ENCODE results near the gene TMEM255B.
"Not testable (repeated sequence)": the region's sequence is repeated elsewhere in the genome, so short reads cannot be mapped to it uniquely, and the experiment has no call there.

Gene TMEM255B

DNA sequence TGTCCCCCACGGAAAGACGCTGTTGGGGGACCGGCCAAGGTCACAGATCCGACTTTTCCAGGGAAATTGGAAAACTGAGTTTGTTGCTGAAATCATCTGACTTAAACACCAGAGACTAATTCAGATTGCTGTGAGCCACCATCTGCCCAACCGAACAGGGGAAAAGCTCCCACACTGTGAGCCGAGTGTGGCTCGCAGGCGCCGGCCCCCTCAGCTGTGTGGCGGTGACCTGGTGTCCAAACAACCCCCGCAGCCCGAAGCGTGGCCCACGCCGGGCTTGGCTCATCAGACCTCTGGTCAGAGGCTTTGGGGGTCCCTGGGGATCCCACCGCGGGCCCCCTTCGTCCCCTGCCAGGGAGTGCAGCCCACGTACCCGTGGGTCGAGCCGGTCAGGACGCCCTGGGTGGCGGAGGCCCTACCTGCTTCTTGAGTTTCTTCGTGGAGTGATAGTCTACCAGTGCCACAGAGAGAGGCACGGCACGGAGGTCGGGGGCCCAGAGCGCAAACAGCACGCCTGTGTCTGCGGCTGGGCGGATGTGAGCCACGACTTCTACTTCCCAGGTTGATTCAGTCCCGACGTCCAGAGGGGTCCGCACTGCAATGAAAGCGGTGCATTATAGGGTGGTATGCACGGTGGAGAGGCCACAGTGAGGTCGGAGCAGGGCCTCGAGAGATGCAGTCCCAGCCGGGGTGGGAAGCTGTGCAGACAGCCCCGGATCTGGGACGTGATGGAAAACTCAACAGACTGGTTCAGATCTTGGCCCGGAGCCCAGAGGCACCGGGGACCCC, 64.1 kb downstream of the TMEM255B start:
- no peaks in the 10 kb centered on the region for H3K27me3 ChIP-seq (ENCODE audit: control insufficient read depth, insufficient read depth, low read length)
- H3K4me3 ChIP-seq (ENCODE audit: low read depth, low read length), result no peak overlapping the region
- H3K4me1 ChIP-seq (ENCODE audit: control insufficient read depth, insufficient read depth, low read length), result peaks cover 4% of the 10 kb centered on the region; the same call in 1 of the 2 replicates
- H3K27ac ChIP-seq (ENCODE audit: low read depth, low read length), result no peak overlapping the region
- no peak overlapping the region for H3K9ac ChIP-seq (ENCODE audit: low read length)
- H3K9me3 ChIP-seq (ENCODE audit: control insufficient read depth, insufficient read depth, low read depth, low read length), result no peaks in the 10 kb centered on the region
- peaks cover 13% of the 10 kb centered on the region for H3K36me3 ChIP-seq (ENCODE audit: control insufficient read depth, insufficient read depth, low read length)

DNA sequence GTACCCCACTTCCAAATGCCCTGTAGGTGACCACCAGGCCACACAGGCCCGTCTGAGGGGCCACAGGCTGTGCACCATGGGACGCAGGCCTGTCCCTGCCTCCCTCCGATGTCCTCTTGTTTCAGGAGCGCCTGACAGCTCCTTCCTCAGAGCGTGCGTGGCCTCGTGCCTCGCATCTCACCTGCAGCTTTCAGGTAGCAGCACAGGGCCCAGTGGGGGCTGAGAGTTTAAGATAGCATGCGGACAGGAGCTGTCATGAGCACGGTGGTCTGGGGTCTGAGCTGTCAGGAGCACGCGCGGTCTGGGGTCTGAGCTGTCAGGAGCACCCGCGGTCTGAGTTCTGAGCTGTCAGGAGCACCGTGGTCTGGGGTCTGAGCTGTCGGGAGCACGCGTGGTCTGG, 64.7 kb downstream of the TMEM255B start:
- peaks cover 16% of the 10 kb centered on the region for H3K36me3 ChIP-seq (ENCODE audit: control insufficient read depth, insufficient read depth, low read length)
- H3K4me3 ChIP-seq (ENCODE audit: low read depth, low read length), result no peak overlapping the region
- H3K9ac ChIP-seq (ENCODE audit: low read length), result no peak overlapping the region
- H3K27me3 ChIP-seq (ENCODE audit: control insufficient read depth, insufficient read depth, low read length), result no peaks in the 10 kb centered on the region
- no peak overlapping the region for H3K27ac ChIP-seq (ENCODE audit: low read depth, low read length)
- no peaks in the 10 kb centered on the region for H3K9me3 ChIP-seq (ENCODE audit: control insufficient read depth, insufficient read depth, low read depth, low read length)
- peaks cover 4% of the 10 kb centered on the region; the same call in 1 of the 2 replicates for H3K4me1 ChIP-seq (ENCODE audit: control insufficient read depth, insufficient read depth, low read length)

DNA sequence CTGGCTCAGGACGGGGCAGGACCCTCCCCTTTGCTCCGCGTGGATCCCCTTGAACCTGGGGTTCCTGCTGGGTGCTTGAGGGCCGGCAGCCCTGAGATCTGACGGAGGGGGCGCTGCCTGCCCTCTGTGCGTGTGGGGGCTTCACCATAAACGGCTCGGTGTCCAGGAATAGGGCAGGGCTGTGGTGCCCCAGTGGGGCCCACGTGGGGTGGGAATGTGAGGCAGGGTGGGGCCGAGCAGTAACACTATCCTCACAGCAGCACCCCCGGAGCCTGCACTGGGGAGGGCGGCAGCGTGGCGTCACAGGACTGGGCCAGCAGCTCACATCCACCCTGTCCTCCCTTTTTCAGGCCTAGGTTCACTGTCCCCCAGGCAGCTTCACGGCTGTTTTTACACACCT, 66.8 kb downstream of the TMEM255B start:
- H3K4me1 ChIP-seq (ENCODE audit: control insufficient read depth, insufficient read depth, low read length), result peaks cover 4% of the 10 kb centered on the region; the same call in 1 of the 2 replicates
- H3K9me3 ChIP-seq (ENCODE audit: control insufficient read depth, insufficient read depth, low read depth, low read length), result no peaks in the 10 kb centered on the region
- H3K27ac ChIP-seq (ENCODE audit: low read depth, low read length), result no peak overlapping the region
- H3K9ac ChIP-seq (ENCODE audit: low read length), result no peak overlapping the region
- no peaks in the 10 kb centered on the region for H3K27me3 ChIP-seq (ENCODE audit: control insufficient read depth, insufficient read depth, low read length)
- peaks cover 16% of the 10 kb centered on the region for H3K36me3 ChIP-seq (ENCODE audit: control insufficient read depth, insufficient read depth, low read length)
- H3K4me3 ChIP-seq (ENCODE audit: low read depth, low read length), result no peak overlapping the region

DNA sequence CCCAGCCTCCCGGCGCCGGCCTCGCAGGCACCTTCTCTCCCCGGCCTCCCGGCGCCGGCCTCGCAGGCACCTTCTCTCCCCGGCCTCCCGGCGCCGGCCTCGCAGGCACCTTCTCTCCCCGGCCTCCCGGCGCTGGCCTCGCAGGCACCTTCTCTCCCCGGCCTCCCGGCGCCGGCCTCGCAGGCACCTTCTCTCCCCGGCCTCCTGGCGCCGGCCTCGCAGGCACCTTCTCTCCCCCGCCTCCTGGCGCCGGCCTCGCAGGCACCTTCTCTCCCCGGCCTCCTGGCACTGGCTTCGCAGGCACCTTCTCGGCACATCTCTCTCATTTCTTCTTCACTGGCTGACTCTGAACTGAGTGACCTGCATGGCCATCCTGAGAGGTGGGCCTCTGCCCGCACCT, 67.4 kb downstream of the TMEM255B start:
- H3K27ac ChIP-seq (ENCODE audit: low read depth, low read length); H3K4me1 ChIP-seq (ENCODE audit: control insufficient read depth, insufficient read depth, low read length); H3K9me3 ChIP-seq (ENCODE audit: control insufficient read depth, insufficient read depth, low read depth, low read length); H3K9ac ChIP-seq (ENCODE audit: low read length); H3K4me3 ChIP-seq (ENCODE audit: low read depth, low read length); H3K27me3 ChIP-seq (ENCODE audit: control insufficient read depth, insufficient read depth, low read length): not testable (repeated sequence)
- peaks cover 16% of the 10 kb centered on the region for H3K36me3 ChIP-seq (ENCODE audit: control insufficient read depth, insufficient read depth, low read length)

DNA sequence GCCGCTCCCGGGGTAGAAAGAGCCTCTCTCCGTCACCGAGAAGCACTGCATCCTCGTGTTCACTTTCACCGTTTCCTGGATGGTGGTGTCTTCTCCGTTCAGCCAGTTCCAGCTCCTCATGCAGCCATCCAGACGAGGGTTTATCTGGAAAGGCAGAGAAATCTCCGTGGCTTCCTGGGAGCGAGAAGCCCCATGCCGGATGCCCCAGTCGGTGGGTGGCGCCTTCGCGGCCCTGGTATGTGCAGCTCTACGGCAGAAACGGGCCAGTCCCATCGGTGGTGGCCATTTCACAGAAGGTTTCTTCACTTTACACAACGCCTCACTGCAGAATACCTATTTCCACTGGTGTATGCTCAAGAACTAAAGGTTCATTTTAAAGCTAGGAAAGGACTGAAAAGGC, 68.0 kb downstream of the TMEM255B start:
- Histone ChIP-seq H3K4me1 (ENCODE audit: control insufficient read depth, insufficient read depth, low read length) (no peaks in the 10 kb centered on the region), H3K9me3 (ENCODE audit: control insufficient read depth, insufficient read depth, low read depth, low read length) (no peaks in the 10 kb centered on the region), H3K27me3 (ENCODE audit: control insufficient read depth, insufficient read depth, low read length) (no peaks in the 10 kb centered on the region), H3K27ac (ENCODE audit: low read depth, low read length) (no peak overlapping the region), H3K9ac (ENCODE audit: low read length) (no peak overlapping the region), H3K4me3 (ENCODE audit: low read depth, low read length) (no peak overlapping the region), H3K36me3 (ENCODE audit: control insufficient read depth, insufficient read depth, low read length) (peaks cover 16% of the 10 kb centered on the region)

DNA sequence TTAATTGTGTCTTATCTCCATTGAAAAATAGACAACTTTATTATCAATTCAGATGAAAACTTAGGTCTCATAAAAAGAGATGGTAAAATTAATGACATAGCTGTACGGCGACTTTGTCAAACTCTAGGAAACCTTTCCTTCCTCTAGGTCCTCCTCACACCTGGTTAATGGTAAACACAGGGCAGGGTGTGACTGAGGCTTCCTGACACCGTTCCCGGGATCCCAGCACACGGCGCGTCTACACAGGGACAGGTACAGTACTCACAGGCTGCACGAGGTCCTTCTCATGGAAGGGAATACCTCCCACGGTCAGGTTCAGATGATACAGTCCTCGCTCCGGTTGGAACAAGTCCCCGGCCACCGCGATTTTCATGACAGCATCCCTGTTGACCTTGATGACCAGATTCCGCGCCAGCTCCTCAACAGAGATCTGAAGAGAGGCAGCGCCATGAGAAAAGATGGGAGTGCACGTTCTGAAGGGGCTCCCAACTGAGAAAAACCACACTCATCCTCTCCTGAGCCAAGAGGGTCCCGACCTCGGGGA, 69.3 kb downstream of the TMEM255B start:
- H3K36me3 ChIP-seq (ENCODE audit: control insufficient read depth, insufficient read depth, low read length), result peaks cover 16% of the 10 kb centered on the region
- H3K27ac ChIP-seq (ENCODE audit: low read depth, low read length), result no peak overlapping the region

DNA sequence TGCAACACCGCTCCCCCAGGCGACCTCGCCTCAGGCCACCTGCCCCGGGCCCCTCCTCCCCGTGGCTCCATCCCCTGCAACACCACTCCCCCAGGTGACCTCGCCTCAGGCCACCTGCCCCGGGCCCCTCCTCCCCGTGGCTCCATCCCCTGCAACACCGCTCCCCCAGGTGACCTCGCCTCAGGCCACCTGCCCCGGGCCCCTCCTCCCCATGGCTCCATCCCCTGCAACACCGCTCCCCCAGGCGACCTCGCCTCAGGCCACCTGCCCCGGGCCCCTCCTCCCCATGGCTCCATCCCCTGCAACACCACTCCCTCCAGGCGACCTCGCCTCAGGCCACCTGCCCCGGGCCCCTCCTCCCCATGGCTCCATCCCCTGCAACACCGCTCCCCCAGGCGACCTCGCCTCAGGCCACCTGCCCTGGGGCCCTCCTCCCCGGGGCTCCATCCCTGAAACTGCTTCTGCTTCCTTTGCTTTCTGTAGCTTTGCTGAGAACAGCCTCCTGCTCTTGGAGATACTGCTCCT, 71.5 kb downstream of the TMEM255B start:
- peaks cover 29% of the 10 kb centered on the region for H3K36me3 ChIP-seq (ENCODE audit: control insufficient read depth, insufficient read depth, low read length)
- H3K4me3 ChIP-seq (ENCODE audit: low read depth, low read length); H3K27me3 ChIP-seq (ENCODE audit: control insufficient read depth, insufficient read depth, low read length); H3K27ac ChIP-seq (ENCODE audit: low read depth, low read length); H3K9me3 ChIP-seq (ENCODE audit: control insufficient read depth, insufficient read depth, low read depth, low read length); H3K4me1 ChIP-seq (ENCODE audit: control insufficient read depth, insufficient read depth, low read length); H3K9ac ChIP-seq (ENCODE audit: low read length): not testable (repeated sequence)

More for the DNA sequence above, 69.3 kb downstream of the TMEM255B start:
- Histone ChIP-seq H3K9me3 (ENCODE audit: control insufficient read depth, insufficient read depth, low read depth, low read length) (no peaks in the 10 kb centered on the region), H3K9ac (ENCODE audit: low read length) (no peak overlapping the region), H3K4me3 (ENCODE audit: low read depth, low read length) (no peak overlapping the region), H3K27me3 (ENCODE audit: control insufficient read depth, insufficient read depth, low read length) (no peaks in the 10 kb centered on the region), H3K4me1 (ENCODE audit: control insufficient read depth, insufficient read depth, low read length) (no peaks in the 10 kb centered on the region)

DNA sequence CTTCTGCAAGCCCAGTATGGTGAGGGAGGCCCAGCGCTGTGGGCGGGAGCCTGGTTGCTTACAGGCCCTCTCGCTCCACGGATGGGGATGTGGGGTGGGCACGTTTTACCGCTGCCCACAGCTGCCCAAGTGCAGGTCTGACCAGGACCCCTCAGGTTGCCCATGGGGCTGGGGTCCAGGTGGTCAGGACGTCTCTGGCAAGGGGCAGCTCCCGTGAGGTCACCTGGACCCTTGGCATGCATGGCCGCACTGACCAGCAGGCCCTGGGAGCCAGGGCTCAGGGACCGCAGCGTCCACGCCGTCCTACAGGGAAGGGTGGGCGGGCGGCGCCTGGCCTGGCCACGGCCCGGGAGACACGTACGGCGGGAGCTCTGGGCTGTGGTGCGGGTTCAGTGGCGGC, 72.0 kb downstream of the TMEM255B start:
- H3K27me3 ChIP-seq (ENCODE audit: control insufficient read depth, insufficient read depth, low read length), result no peaks in the 10 kb centered on the region
- no peak overlapping the region for H3K27ac ChIP-seq (ENCODE audit: low read depth, low read length)
- H3K9me3 ChIP-seq (ENCODE audit: control insufficient read depth, insufficient read depth, low read depth, low read length), result no peaks in the 10 kb centered on the region
- H3K4me1 ChIP-seq (ENCODE audit: control insufficient read depth, insufficient read depth, low read length), result no peaks in the 10 kb centered on the region; the same call in 1 of the 2 replicates
- no peak overlapping the region for H3K9ac ChIP-seq (ENCODE audit: low read length)
- H3K4me3 ChIP-seq (ENCODE audit: low read depth, low read length), result no peak overlapping the region
- peaks cover 27% of the 10 kb centered on the region for H3K36me3 ChIP-seq (ENCODE audit: control insufficient read depth, insufficient read depth, low read length)

DNA sequence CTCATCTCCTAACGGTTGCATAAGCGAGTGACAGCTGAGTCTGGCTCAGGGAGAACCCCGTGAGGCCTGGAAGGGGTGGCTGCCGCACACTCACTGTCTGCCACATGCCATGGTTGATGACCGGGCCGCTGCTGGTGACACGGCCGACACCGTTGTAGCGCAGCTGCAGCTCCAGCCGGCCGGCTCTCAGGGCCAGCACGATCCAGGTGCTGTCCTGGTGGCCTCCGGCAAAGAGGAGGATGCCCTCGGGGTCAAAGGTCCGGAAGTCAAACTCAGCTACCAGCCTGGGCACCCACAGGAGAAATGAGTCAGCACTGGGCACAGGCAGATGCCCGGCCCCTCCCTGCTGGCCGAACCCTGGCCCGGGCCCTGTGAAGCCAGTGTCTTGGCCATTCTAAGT, 73.2 kb downstream of the TMEM255B start:
- no peaks in the 10 kb centered on the region for H3K9me3 ChIP-seq (ENCODE audit: control insufficient read depth, insufficient read depth, low read depth, low read length)
- no peak overlapping the region for H3K27ac ChIP-seq (ENCODE audit: low read depth, low read length)
- peaks cover 5% of the 10 kb centered on the region; the same call in 1 of the 2 replicates for H3K4me1 ChIP-seq (ENCODE audit: control insufficient read depth, insufficient read depth, low read length)
- H3K4me3 ChIP-seq (ENCODE audit: low read depth, low read length), result no peak overlapping the region
- no peak overlapping the region for H3K9ac ChIP-seq (ENCODE audit: low read length)
- H3K27me3 ChIP-seq (ENCODE audit: control insufficient read depth, insufficient read depth, low read length), result no peaks in the 10 kb centered on the region
- peaks cover 21% of the 10 kb centered on the region for H3K36me3 ChIP-seq (ENCODE audit: control insufficient read depth, insufficient read depth, low read length)

DNA sequence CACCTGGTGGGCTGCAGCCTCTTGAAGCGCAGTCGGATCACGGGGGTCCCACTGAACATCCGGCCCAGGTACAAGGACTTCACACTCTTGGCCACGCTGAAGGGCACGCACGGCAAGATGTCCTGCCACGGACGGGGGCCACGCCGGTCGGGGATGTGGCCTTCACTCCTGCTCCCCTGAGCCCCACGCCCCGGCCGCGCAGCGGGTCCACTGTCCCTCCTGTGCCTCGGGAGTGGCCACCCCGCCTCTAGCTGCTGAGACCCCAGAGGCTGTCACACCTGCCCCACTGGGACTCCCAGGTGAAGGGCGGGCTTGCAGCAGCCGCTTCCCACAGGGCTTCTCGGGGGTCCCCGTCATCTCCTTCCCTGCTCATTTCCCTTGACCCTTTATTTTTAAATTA, 73.6 kb downstream of the TMEM255B start:
- H3K36me3 ChIP-seq (ENCODE audit: control insufficient read depth, insufficient read depth, low read length), result peaks cover 17% of the 10 kb centered on the region

DNA sequence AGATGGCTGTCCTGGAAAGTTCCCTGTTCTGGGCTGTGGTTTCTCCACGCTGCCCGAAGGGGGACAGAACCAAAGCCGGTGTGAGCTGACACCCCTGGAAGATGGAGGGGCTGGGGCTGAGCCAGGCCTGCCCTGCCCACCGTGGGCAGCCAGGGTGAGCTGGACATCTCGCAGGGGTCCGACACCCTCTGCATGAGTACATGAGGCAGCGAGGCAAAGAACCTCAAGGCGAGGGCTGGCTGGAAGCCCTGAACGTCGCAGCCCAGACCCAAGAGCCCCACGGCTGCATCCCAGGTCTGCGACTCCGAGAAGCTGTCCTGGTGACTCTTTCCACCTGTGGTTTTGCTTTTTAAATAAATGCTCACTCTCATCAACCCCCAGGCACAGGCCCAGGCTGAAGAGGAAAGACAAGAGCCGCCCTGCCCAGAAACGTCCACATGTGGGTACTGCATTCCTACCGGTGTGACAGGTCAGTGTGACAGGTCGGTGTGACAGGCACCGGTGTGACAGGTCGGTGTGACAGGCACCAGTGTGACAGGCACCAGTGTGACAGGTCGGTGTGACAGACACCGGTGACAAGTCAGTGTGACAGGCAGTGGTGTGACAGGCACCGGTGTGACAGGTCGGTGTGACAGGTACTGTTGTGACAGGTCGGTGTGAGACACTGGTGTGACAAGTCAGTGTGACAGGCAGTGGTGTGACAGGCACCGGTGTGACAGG, 74.2 kb downstream of the TMEM255B start:
- no peaks in the 10 kb centered on the region for H3K27me3 ChIP-seq (ENCODE audit: control insufficient read depth, insufficient read depth, low read length)
- no peak overlapping the region for H3K9ac ChIP-seq (ENCODE audit: low read length)
- H3K36me3 ChIP-seq (ENCODE audit: control insufficient read depth, insufficient read depth, low read length), result peaks cover 15% of the 10 kb centered on the region
- no peak overlapping the region for H3K4me3 ChIP-seq (ENCODE audit: low read depth, low read length)
- no peak overlapping the region for H3K27ac ChIP-seq (ENCODE audit: low read depth, low read length)
- H3K4me1 ChIP-seq (ENCODE audit: control insufficient read depth, insufficient read depth, low read length), result peaks cover 15% of the 10 kb centered on the region; the same call in 1 of the 2 replicates
- H3K9me3 ChIP-seq (ENCODE audit: control insufficient read depth, insufficient read depth, low read depth, low read length), result no peaks in the 10 kb centered on the region

More for the DNA sequence above, 73.6 kb downstream of the TMEM255B start:
- Histone ChIP-seq H3K9ac (ENCODE audit: low read length) (no peak overlapping the region), H3K9me3 (ENCODE audit: control insufficient read depth, insufficient read depth, low read depth, low read length) (no peaks in the 10 kb centered on the region), H3K27ac (ENCODE audit: low read depth, low read length) (no peak overlapping the region), H3K4me1 (ENCODE audit: control insufficient read depth, insufficient read depth, low read length) (peaks cover 9% of the 10 kb centered on the region; the same call in 1 of the 2 replicates), H3K27me3 (ENCODE audit: control insufficient read depth, insufficient read depth, low read length) (no peaks in the 10 kb centered on the region), H3K4me3 (ENCODE audit: low read depth, low read length) (no peak overlapping the region)
